Spleen (tissue), 11 donors: Measurements from ENCODE around the gene LRRC8B. TPM values are rescaled to one million over a fixed set of nuclear protein-coding genes. Genes with fewer than 3 reads are reported as not detected.

Experiments used
- DNase-seq: peaks from one replicate; pipeline ENCODE4 v3.0.0-alpha.2; 2020
- H3K27ac ChIP-seq, 8 donors: fragments of 200-600 bp; sonication (generic) in 7 of 8; 1 replicate in 4 of 8; 2 replicates in 4 of 8; pipeline versions ENCODE4 v1.5.0 to v1.8.0; 2016 to 2021; ENCODE audit warnings: inconsistent platforms in 4 of 8, mild to moderate bottlenecking in 4 of 8, moderate library complexity in 1 of 8
- H3K27me3 ChIP-seq, 7 donors: fragments of 200-600 bp; sonication (generic) in 6 of 7; replicated peaks in 1 of 7; 1 replicate in 4 of 7; 2 replicates in 3 of 7; pipeline versions ENCODE4 v1.5.0 to v1.8.0; 2016 to 2021; ENCODE audit warnings: inconsistent platforms in 3 of 7, mild to moderate bottlenecking in 1 of 7
- H3K36me3 ChIP-seq, 6 donors: fragments of 200-600 bp; sonication (generic) in 5 of 6; 1 replicate in 4 of 6; 2 replicates in 2 of 6; pipeline versions ENCODE4 v1.5.0 to v1.8.0; 2016 to 2021; ENCODE audit warnings: inconsistent platforms in 2 of 6
- H3K4me1 ChIP-seq, 6 donors: fragments of 200-600 bp; sonication (generic) in 5 of 6; 1 replicate in 3 of 6; 2 replicates in 3 of 6; pipeline versions ENCODE4 v1.5.0 to v1.8.0; 2016 to 2021; ENCODE audit warnings: inconsistent platforms in 3 of 6
- H3K4me3 ChIP-seq, 8 donors: fragments of 200-600 bp; sonication (generic) in 7 of 8; 1 replicate in 4 of 8; 2 replicates in 4 of 8; pipeline versions ENCODE4 v1.5.0 to v1.8.0; 2016 to 2021; ENCODE audit warnings: inconsistent platforms in 4 of 8, mild to moderate bottlenecking in 4 of 8, moderate library complexity in 2 of 8
- H3K9me3 ChIP-seq, 8 donors: fragments of 200-600 bp; sonication (generic) in 7 of 8; 1 replicate in 4 of 8; 2 replicates in 4 of 8; pipeline versions ENCODE4 v1.5.0 to v1.8.0; 2016 to 2021; ENCODE audit warnings: inconsistent platforms in 4 of 8
- CTCF ChIP-seq, 11 experiments: fragments of 200-600 bp in 7 of 11; fragments of 450-650 bp in 4 of 11; sonication (generic) in 4 of 11; IDR thresholded peaks in 8 of 11; conservative IDR thresholded peaks in 3 of 11; 1 replicate in 7 of 11; 2 replicates in 4 of 11; pipeline versions ENCODE4 v1.4.0 to v1.8.0; 2016 to 2021; ENCODE audit warnings: antibody characterized with exemption in 11 of 11, inconsistent platforms in 4 of 11, mild to moderate bottlenecking in 1 of 11
- POLR2A ChIP-seq, 3 donors: fragments of 450-650 bp; IDR thresholded peaks; one replicate each; pipeline ENCODE4 v1.5.1; 2017; ENCODE audit warnings: antibody characterized with exemption in 3 of 3, mild to moderate bottlenecking in 1 of 3
- POLR2AphosphoS5 ChIP-seq, 3 donors: sonication (generic); formaldehyde crosslinking; IDR thresholded peaks; one replicate each; pipeline ENCODE4 v1.5.1; 2017; ENCODE audit warnings: antibody characterized with exemption in 3 of 3
- WGBS, 5 donors: extraction: QIAGEN DNeasy Blood & Tissue Kit in 3 of 5; methylation state at CpG; one replicate each; pipeline versions ENCODE4 v1.1.5 to v1.1.7; 2013 to 2018; 5-methylcytosine and 5-hydroxymethylcytosine counted together
- intact Hi-C: fragments of 100-400 bp; cut with DNase I; formaldehyde crosslinking; loops from one replicate; pipeline ENCODE4 v1.15.0; 2023; ENCODE audit warnings: low total_unique reads
- polyA plus RNA-seq, 3 donors: library from polyadenylated mRNA; stranded (reverse); fragments of 200-250 nt; gene quantifications; one replicate each; pipeline ENCODE4 v1.2.1, GENCODE V29; 2013
- total RNA-seq, 7 donors: library from RNA; depleted of rRNA in 3 of 7; stranded (reverse); fragments of >200 nt in 3 of 7; fragmentation: NEBNext Ultra II Directional in 4 of 7; extraction: Animal tissue kit (Norgen Biotek cat#: 25700) in 4 of 7; gene quantifications; one replicate each; pipeline versions ENCODE4 v1.1.0 to v1.2.1, GENCODE V29; 2016 to 2021
- donor health status: healthy with polysubstance abuse.
- donor health status: DM: no; HTN: no; CAD: no; lungs with moderate emphysema.
- donor health status: DM: no; HTN: no; CAD: no.
- donor health status: Bipolar disorder and iron deficiency.
- donor health status: healthy.
- donor health status: DM: no; HTN: no; CAD: no.
- donor health status: DM: yes; HTN: yes; CAD: no.

LRRC8B gene
- total and polyA plus RNA-seq, 10 donors = 1.7 to 22.5 (median 13.1) TPM

DNA sequence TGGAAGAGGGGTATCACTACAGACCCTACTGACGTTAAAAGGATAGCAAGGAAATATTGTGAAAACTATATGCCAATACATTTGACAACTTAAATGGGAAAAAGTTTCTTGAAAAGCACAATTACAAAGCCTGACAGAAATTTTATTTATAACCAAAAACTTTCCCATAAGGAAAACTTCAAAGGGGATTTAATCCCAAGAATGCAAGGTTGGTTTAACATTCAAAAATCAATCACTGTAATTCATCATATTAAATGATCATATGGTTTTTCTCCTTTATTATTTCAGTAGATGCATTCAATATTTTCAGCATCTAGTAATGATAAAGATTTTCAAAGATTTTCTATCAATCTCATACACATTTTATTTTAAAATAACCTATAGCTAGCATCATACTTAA, 121.6 kb downstream of the LRRC8B start:
- TF ChIP-seq POLR2A (IDR thresholded peaks at IDR 0.05) (no peak), POLR2AphosphoS5 (IDR thresholded peaks at IDR 0.05) (no peak), CTCF (IDR thresholded peaks at IDR 0.05 in 8 of 11, conservative IDR thresholded peaks at IDR 0.05 in 3 of 11) (no peak)
- 0 to 97% (median 47%) methylated on average over 1 of the region's 1 CpG for WGBS, 5 donors

More for the DNA sequence above, 121.6 kb downstream of the LRRC8B start:
- Histone ChIP-seq H3K4me3 (no peak overlapping the region), H3K4me1 (peaks cover 12 to 65% (median 30%) of the 10 kb centered on the region in 6 donors), H3K36me3 (no peaks in the 10 kb centered on the region), H3K27ac (no peak overlapping the region), H3K9me3 (peaks cover 0 to 19% (median 14%) of the 10 kb centered on the region in 8 donors), H3K27me3 (no peaks in the 10 kb centered on the region)
- no peak for DNase-seq
- intact Hi-C loops = no loop called here

Other genes starting within 250 kb of the LRRC8B start
- under 1 TPM; 0.19 to 0.46 (median 0.25) TPM for gene GBP6, start 160.8 kb upstream of the LRRC8B start, total RNA-seq
- under 1 TPM; 0.02 to 0.26 (median 0.05) TPM for gene GBP6, start 160.8 kb upstream of the LRRC8B start, polyA plus RNA-seq
- 10 to 100 TPM; 16.0 to 33.0 (median 27.8) TPM for gene LRRC8C, start 108.3 kb downstream of the LRRC8B start, total RNA-seq
- gene LRRC8C, start 108.3 kb downstream of the LRRC8B start, polyA plus RNA-seq = 1 to 10 TPM; 3.7 to 3.9 (median 3.7) TPM